NCI-H345 treated with DMSO at 0.1 percent for 48 hours (cell line): ENCODE measurements around the gene YAE1.
"Not testable (repeated sequence)": the region's sequence is repeated elsewhere in the genome, so short reads cannot be mapped to it uniquely, and the experiment has no call there.

Source experiments
- DNase-seq: peaks from one replicate; lab custom pipeline; 2025; ENCODE audit not compliant: unreplicated experiment; lab: John Stamatoyannopoulos, UW

YAE1 gene, protein sequence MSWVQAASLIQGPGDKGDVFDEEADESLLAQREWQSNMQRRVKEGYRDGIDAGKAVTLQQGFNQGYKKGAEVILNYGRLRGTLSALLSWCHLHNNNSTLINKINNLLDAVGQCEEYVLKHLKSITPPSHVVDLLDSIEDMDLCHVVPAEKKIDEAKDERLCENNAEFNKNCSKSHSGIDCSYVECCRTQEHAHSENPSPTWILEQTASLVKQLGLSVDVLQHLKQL

DNA sequence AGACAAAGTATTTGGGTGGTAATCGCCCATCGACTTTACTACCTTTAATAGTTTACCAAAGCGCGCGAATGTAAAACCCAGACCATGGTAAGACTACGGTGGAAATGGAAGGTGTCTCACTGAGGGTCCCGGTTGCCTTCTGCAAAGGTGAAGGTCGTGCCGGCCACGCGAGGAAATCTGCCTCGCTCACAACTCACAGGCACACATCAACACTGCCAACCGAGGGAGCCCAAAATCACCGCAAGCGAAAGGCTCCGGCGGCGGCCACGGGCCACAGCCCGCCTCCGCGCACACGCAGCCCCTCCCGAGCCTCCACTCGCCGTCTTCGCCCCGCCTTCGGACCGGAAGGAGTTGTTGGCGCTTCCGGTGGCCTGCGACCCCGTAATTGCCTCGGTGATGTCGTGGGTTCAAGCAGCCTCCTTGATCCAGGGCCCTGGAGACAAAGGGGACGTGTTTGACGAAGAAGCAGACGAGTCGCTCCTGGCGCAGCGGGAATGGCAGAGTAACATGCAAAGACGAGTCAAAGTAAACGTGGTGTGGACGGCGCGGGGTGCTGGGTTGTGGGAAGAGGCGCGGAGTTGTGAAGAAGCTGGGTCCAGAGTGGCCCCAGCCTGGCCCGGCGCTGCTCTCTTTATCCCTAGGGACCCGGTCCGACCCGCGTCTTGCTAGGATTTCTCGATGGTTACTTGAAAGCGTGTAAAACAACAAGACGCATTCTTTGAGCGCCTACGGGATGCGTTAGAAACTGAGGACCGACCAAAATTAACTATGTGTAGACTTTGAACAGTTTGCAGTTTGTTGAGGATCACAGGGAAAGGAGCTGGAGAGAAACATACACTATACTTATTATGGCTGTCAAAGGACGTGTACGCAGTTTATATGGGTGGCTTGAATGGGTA lies at the start of gene YAE1:
YAE1 (plus strand) TSS at position 382 of the 899 bp plus-strand sequence; CDS start at position 397, 15 bp downstream.
- peak; percentile 73 for DNase-seq

DNA sequence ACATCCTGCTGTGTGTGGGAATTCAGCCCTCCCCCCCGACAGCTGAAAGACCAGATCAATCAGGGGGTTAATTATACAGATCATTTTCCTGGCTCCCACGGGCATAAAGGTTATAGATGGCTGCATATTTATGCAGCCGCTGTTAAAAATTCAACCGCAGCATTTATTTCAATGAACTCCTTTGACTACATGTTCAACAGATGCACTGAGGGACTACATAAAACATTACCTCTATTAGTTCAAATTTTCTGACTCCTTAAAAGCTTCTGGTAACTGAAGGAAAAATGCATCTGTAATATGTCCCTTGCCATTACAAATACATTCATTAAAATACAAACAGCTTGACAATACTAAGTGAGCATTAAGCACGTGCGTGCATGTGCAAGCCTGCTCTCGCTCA lies 49.7 kb upstream of the YAE1 start:
- DNase-seq: no peak

DNA sequence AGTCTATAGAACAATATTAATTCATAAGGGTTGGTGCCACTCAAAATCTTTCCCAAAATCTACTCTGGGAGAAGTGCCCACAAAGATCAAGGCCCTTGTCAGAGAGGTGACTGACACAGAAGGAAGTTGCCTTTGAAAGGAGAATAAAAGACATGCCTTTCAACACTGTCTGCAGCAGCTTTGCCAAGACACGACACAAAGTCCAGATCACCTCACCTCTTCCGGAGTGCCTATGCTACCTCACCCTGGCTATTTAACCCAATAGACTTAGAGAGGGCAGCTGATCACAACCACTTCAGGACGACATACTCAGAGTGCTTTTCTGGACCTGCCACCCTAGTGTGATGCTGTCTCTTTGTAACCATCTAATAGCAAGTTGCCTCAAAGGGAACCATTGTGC lies 49.0 kb upstream of the YAE1 start:
- no peak for DNase-seq

DNA sequence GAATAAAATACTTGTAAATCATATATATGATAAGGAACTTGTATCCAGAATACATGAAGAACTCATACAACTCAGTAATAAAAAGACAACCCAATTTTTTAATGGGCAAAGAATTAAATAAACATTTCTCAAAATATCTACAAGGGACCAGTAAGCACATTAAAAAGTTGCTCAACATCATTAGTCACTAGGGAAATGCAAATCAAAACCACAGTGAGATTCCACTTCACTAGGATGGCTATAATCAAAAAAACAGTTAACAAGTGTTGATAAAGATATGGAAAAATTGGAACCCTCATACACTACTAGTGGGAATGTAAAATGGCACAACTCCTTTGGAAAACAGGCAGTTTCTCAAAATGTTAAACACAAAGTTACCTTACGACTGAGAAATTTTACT lies 40.3 kb upstream of the YAE1 start:
- no peak for DNase-seq

DNA sequence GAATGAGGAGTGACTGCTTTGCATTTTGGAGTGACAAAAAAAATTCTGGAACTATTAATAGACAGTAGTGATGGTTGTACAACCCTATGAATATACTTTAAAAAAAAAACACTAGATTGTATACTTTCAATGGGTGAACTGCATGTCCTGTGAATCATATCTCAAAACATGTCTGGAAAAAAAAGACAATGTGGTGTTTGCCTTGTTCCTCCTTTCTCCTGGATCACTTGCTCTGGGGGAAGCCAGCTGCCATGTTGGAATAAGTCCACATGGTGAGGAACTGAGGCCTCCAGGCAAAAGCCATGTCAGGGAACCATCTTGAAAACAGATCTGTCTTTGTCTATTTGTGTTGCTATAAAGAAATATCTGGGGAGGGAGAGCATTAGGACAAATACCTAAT lies 39.5 kb upstream of the YAE1 start:
- no peak for DNase-seq

DNA sequence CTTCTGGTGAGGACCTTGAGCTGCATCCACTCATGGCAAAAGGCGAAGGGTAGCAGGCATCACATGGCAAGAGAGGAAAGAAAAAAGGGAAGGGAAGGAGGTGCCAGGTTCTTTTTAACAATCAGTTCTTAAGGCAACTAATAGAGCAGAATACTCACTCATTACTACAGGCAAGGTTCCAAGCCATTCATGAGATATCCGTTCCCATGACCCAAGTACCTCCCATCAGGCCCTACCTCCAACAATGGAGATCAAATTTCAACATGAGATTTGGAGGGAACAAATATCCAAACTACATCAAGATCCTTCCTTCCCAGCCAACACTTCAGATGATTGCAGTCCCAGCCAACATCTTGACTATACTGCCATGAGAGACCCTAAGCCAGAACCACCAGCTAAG lies 38.9 kb upstream of the YAE1 start:
- DNase-seq: no peak

DNA sequence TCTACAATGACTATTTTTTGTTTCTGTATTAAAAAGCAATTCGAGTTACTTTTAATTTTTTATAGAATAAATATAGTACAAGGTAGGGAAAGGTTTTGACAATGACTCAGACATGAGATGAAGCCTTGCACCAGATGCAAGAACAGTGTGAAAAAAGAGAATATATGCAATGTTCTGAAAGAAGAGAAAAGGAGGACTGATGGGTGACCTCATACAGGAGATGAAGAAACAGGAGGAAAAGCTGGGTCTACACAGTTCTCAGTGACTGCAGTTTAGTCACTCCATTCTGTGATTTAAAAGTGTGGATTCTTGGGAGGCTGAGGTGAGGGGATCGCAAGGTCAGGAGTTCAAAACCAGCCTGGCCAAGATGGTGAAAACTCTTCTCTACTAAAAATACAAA lies 38.3 kb upstream of the YAE1 start:
- no peak for DNase-seq

DNA sequence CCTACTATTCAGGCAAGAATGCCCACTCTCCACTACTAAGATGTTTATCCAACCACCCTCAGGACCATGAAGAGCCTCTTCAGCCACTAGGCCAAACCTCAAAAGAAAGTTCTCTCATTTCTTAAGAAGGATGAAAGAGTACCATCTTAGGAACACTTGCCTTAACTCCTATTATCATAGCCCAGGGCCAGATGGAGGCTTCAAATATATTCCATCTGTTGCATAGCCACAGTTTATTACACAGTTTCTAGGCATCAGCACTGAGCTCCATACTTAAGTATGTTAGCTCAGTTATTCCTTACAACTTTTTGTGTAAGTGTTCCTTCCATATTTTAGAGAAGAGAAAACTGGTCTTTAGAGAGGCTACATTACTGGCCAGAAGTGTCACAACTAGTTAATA lies 37.4 kb upstream of the YAE1 start:
- no peak for DNase-seq

DNA sequence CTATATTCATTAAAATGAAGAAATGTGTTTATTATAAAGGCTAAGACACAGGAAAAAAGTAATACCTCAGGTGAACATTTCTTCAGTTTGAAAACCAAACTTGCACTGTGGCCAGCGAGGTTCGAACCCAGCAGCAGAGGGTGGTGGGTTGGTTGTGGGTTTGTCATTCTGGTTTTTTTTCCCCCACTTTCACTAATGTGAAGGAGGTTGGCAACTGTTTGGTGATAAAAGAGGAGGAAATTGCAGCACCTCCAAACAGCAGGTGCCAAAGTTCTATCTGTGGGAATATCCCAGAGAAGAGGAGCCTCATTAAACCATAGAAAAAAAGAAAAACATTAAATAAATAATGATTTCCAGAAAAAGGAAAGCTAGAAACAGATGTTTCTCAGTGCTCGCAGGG lies 36.6 kb upstream of the YAE1 start:
- DNase-seq: no peak

DNA sequence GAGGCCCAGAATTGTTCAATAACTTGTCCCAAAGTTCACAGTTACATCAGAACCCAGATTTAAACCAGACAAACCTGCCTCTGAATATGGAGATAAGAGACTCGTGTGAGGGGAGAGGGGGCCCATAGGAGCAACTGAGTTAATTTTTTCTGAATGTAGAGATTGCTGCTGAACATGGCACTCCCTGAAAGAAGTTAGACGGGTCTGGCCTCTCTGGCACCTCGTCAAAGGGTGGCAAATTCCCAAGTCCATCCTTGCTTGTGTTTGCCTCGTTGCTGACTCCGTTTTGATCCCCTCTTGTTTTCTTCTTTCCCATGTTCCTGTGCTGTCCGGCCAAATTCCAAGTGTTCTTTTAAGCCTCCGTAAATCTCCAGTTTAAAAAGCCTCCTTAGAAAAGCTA lies 35.2 kb upstream of the YAE1 start:
- DNase-seq: no peak

DNA sequence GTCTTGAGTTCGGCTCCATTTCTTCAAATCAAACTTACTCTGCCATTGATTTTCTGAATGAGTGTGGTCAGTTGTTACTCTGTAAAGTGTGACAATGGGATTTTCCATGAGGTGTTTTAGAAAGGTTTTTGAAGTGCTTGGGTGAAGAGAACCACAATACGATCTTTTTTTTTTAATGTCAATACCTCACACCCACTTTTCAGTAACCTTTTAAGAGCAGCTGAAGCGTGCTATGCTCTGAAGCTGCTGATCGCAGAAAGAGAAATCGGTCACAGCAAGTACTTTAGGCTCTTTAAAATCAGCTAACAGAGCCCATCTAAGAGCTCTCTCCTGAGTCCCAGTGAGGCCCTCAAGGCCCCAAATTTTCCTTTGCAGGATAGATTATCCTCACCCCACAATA lies 34.4 kb upstream of the YAE1 start:
- DNase-seq: peak; percentile 82

DNA sequence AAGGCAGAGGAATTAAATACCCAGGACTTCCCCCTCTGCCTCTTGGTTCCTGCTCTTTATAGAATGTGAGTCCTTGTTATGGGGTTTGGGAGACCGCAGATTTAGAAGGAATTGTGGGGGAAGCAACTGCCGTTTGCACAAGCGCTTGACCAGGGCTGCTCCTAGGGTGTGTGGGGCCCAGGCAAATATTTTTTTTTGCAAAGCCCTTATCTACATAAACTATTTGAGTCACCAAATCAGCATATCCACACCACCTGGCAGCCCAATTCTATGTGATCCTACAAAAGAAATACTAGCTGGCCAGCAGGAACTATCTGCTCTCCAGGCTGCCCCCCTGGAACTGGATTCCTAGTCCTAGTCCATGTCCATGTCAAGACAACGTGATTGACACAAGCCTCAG lies 33.4 kb upstream of the YAE1 start:
- DNase-seq: no peak

DNA sequence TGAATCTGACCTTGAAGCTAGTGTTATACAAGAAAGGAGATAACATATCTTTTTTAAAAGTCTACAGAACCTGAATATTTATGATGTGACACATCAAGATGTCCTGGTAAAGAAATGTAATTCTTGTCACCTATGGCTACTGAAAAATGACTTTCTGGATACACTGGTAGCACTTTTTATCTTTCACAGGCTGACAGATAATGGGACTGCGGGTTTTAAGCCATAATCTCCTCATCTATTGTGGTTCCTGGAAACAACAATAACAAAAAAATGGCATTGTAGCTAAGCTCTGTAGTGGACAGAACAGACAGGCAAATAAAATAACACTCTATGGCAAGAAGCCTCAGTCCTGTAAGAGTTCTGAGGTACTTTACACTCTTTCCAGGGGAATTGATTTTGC lies 31.6 kb upstream of the YAE1 start:
- no peak for DNase-seq

DNA sequence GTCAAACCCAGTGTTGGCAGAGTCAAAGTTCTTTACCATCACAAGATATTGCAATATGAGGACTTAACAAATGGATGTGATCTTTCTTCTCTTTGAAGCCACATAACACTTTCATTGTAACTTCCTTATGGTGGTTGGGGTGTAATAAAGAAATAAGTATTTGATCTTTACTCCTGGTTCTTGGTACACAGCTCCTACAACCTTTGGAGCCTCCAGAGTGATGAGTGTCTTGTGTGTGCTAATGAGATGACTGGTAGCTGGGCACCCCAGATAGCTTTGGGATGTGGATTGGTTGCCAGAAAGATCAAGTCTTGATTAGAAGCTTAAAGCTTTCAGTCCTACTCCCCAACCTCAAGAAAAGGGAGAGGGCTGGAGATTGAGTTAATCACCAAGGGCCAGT lies 31.1 kb upstream of the YAE1 start:
- DNase-seq: no peak

DNA sequence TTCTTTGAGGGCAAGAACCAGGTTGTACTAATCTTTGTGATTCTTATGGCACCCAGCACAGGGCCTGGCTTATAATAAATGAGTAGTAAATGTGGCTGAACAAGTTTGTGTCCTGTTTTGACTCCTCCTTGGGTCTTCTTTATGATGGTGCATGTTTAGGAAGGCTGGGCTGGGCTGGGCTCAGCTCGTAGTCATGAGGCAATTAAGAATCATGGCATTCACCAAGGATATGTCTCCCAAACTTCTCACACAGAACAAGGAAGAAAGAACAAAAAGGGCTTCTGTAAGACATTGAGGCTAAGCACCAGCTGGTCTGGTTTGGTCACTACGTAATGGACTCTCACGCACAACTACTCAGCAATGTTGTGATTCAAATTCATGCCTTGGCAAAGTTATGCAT lies 30.5 kb upstream of the YAE1 start:
- no peak for DNase-seq

DNA sequence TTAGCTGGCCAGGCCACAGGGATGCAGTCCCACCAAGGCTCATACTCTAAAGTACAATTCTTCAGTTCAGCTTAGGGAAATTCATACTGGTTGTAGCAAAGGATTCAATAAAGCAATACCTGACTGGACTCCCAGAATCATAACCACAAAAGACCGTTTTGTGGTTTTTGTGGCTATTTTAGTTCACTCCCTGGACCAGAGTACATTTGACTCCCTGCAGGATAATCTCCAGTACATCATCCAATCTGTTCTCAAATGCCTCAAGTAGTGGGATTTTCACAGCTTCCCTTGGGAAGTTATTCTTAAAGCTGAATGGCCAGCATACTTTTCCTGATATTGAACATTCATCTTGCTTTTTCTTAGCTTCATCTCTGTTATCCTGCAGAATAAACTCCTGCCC lies 29.3 kb upstream of the YAE1 start:
- no peak for DNase-seq

DNA sequence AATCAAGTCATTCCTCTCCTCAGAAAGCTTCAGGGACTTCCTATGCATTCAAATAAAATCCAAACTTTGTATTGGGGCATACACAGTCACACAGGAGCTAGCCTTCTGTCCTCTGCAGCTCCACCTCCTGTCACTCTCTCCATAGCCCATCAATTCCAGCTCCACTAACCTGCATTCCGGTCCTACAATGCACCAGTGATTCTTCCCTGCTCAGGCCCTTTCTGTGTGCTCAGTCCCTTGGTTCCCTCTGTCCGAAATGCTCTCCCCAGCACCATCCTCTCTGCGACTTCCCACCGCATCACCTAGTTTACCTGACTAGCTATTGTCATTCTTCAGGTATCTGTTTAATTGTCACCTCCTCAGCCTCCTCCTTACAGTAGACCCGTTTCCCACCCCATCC lies 26.4 kb upstream of the YAE1 start:
- DNase-seq: no peak

DNA sequence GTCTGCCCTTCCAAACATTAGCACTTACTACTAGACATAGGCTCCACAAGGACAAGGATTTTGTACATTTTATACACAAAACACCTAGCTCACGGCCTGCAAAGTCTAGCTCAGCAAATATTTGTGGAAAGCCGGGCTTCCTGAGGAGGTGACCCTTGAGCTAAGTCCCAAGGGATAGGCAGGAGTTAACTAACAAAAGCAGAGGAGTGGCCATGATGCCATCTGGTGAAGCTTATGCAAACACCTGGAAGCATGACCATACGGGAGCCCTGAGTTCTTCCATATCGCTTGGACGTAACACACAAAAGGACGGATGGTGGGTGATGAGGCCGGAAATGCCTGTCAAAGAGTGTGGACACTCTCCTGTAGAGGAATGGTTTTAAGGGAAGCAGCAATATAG lies 25.9 kb upstream of the YAE1 start:
- peak; percentile 64 for DNase-seq

DNA sequence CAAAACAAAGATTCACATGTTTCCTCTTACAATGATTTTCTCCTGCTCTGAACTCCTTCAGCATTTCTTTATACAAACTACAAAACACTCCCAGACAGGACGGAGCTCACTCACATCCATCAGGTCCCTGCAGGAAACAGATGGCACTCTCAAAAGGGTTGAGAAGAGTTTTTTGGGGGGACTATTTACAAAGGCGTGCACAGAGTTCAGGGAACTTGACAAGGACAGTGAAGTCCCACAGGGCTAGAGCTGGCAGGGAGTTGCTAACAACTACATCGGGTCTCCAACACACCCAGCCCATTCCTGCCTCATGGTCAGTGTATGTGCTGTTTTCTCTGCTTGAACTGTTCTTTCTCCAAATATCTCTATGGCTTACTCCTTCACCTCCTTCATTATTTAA lies 24.7 kb upstream of the YAE1 start:
- no peak for DNase-seq

DNA sequence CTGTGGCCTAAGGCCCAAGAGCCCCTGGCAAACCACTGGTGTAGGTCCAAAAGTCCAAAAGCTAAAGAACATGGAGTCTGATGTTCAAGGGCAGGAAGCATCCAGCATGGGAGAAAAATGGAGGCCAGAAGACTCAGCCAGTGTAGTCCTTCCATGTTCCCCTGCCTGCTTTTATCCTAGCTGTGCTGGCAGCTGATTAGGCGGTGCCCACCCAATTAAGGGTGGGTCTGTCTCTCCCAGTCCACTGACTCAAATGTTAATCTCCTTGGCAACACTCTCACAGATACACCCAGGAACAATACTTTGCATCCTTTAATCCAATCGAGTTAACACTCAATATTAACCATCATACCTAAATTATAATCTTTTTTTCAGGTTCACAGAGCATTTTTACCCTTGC lies 21.4 kb upstream of the YAE1 start:
- not testable (repeated sequence) for DNase-seq

DNA sequence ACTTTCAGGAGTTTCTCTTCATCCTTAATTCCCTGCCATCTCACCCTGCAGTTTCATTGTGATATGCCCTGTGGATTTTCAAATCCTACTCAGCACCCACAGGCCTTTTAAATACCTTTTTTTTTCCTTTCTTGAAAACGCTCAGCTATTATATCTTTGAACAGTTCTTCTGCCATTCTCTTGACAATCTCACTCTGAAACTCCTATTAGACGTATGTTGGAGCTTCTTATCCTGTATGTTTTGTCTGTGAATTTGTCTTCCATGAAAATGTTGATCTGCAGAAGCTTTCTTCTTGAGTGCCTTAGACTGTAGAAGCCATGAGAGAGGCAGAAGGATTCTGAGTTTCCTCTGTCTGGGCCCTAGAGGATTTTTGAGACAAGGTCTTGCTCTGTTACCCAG lies 18.9 kb upstream of the YAE1 start:
- no peak for DNase-seq

DNA sequence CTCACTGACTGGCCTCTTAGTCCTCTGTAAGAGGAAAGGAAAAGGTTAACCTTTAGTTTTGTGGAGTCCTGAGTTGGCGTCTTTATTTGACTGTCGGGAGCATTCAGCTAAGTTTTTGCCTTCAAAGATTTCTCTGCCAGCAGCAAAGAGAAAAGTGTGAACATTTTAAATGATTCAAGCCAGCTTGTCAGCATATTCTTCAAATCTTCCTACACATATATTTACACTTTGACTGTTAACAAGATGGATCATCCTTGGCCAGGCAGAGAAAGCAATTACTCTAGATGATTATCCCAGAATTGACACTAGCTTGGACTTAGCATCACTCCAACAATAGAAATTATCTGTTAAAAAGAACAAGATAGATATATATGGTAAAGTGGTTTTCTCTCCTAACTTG lies 15.8 kb upstream of the YAE1 start:
- no peak for DNase-seq

DNA sequence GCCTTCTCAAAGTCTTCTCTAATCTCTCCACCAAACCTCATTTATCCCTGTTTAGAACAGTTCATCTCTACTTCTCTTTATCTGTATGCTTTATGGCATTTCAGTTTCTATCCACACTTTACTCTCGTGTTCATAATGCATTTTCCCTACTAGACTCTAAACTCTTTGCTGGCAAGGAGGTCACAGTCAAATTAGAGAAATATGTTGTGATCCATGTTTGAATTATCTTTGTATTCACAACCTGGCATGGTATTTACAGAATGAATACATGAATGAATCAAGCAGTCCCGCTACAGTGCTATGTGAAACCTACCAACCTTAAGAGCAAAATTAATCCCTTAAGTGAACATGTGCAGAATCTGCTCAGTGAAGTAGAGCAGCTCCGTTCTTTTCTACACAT lies 12.8 kb upstream of the YAE1 start:
- DNase-seq: no peak
